Measurements from ENCODE around the gene SLCO1B1.

GRCh38 chr12:21138016-21138415, 7.0 kb downstream of the SLCO1B1 start:
- TF ChIP-seq CTCF (IDR thresholded peaks at IDR 0.05) (no peak), POLR2A (IDR thresholded peaks at IDR 0.05) (no peak)

Measured in lower leg skin (tissue), 3 donors.